OCI-LY3 (cell line): ENCODE data around the gene BAZ2B.
A peak's percentile ranks its signal among the peaks of the same experiment; 100 is the strongest.

Experiments used
- H2AFZ ChIP-seq: fragments of 200-600, 300-600 bp; shearing (Covaris generic); 2 replicates; pipeline ENCODE4 v1.6.0; 2014; ENCODE audit warnings: antibody characterized with exemption, low read depth, low read length
- H3K27ac ChIP-seq: fragments of 200-600, 300-600 bp; sonication (generic); 2 replicates; pipeline ENCODE4 v1.5.1; 2014; ENCODE audit warnings: mild to moderate bottlenecking, low read length, moderate library complexity, mixed read lengths
- H3K27me3 ChIP-seq: fragments of 200-600, 300-600 bp; sonication (generic); 2 replicates; pipeline ENCODE4 v1.6.1; 2014; ENCODE audit warnings: low read depth, low read length, mixed read lengths
- H3K36me3 ChIP-seq: fragments of 200-600, 300-600 bp; sonication (generic); replicated peaks from 2 replicates; pipeline ENCODE3; 2014; ENCODE audit warnings: low read depth, low read length, mixed read lengths
- H3K4me1 ChIP-seq: fragments of 300-600, 200-600 bp; sonication (generic); 2 replicates; pipeline ENCODE4 v1.6.1; 2014; ENCODE audit warnings: low read length, mixed read lengths
- H3K4me2 ChIP-seq: fragments of 200-600, 300-600 bp; sonication (generic); 2 replicates; pipeline ENCODE4 v1.6.1; 2014; ENCODE audit warnings: low read length, mixed read lengths
- H3K4me3 ChIP-seq: fragments of 300-600, 200-600 bp; sonication (generic); 2 replicates; pipeline ENCODE4 v1.5.1; 2014; ENCODE audit warnings: antibody characterized with exemption, mild to moderate bottlenecking, low read length, moderate library complexity
- H3K79me2 ChIP-seq: fragments of 300-600, 200-600 bp; shearing (Covaris generic); 2 replicates; pipeline ENCODE4 v1.6.1; 2014; ENCODE audit warnings: mild to moderate bottlenecking, low read length, mixed read lengths
- H3K9ac ChIP-seq: fragments of 300-600, 200-600 bp; shearing (Covaris generic); 2 replicates; pipeline ENCODE4 v1.6.0; 2014; ENCODE audit warnings: mild to moderate bottlenecking, low read length, moderate library complexity
- H3K9me3 ChIP-seq: fragments of 200-600, 300-600 bp; shearing (Covaris generic); 2 replicates; pipeline ENCODE4 v1.6.1; 2014; ENCODE audit warnings: low read length, mixed read lengths; ENCODE audit not compliant: insufficient read depth
- H4K20me1 ChIP-seq: fragments of 200-600, 300-600 bp; sonication (generic); 2 replicates; pipeline ENCODE4 v1.6.1; 2016; ENCODE audit warnings: low read length, mixed read lengths; ENCODE audit not compliant: insufficient read depth
- EZH2phosphoT487 ChIP-seq: fragments of 200-600 bp; shearing (Covaris generic); IDR thresholded peaks from 2 replicates; pipeline ENCODE4 v1.6.1; 2018; ENCODE audit warnings: antibody characterized with exemption, mixed run types, low read depth
- TF ChIP-seq, protein P1 (sequence below): fragments of 200-600, 300-600 bp; sonication (generic); IDR thresholded peaks from 2 replicates; pipeline ENCODE4 v1.5.1; 2014; ENCODE audit warnings: antibody characterized with exemption, low read length, low read depth

BAZ2B gene

DNA sequence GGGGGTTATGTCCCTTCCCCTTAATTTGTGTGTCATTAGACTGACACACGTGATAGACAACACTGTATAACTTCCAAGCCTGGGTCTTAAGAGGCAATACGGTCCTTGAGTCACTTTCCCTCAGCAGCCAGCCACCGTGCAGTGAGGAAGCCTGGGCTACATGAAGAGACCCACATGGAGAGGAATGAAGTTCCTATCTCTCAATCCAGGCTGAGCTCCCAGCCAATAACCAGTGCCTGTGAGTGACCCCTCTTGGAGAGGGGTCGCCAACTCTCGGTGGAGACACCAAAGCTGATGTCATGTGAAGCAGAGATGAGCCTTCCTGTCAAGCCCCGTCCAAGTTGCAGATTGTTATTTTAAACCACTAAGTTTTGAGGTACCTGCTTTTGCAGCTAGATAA is 324.2 kb downstream of the BAZ2B start:
- TF ChIP-seq, protein P1, sequence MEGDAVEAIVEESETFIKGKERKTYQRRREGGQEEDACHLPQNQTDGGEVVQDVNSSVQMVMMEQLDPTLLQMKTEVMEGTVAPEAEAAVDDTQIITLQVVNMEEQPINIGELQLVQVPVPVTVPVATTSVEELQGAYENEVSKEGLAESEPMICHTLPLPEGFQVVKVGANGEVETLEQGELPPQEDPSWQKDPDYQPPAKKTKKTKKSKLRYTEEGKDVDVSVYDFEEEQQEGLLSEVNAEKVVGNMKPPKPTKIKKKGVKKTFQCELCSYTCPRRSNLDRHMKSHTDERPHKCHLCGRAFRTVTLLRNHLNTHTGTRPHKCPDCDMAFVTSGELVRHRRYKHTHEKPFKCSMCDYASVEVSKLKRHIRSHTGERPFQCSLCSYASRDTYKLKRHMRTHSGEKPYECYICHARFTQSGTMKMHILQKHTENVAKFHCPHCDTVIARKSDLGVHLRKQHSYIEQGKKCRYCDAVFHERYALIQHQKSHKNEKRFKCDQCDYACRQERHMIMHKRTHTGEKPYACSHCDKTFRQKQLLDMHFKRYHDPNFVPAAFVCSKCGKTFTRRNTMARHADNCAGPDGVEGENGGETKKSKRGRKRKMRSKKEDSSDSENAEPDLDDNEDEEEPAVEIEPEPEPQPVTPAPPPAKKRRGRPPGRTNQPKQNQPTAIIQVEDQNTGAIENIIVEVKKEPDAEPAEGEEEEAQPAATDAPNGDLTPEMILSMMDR = no peak
- H3K4me3 ChIP-seq = no peak overlapping the region
- H3K9me3 ChIP-seq = no peaks in the 10 kb centered on the region
- peaks cover 5% of the 10 kb centered on the region; the same call in 1 of the 2 replicates for H3K4me1 ChIP-seq
- H2AFZ ChIP-seq = no peak overlapping the region; the same call in 1 of the 2 replicates
- no peaks in the 10 kb centered on the region for H3K36me3 ChIP-seq
- no peaks in the 10 kb centered on the region for H3K27me3 ChIP-seq
- no peak overlapping the region for H3K27ac ChIP-seq
- H3K9ac ChIP-seq = no peak overlapping the region
- no peaks in the 10 kb centered on the region for H4K20me1 ChIP-seq
- H3K79me2 ChIP-seq = no peaks in the 10 kb centered on the region
- H3K4me2 ChIP-seq = no peak overlapping the region

- no peak overlapping the region for H2AFZ ChIP-seq
- no peak overlapping the region for H3K9ac ChIP-seq
- H3K4me1 ChIP-seq = peaks cover 11% of the 10 kb centered on the region
- H3K9me3 ChIP-seq = no peaks in the 10 kb centered on the region
- H3K79me2 ChIP-seq = peaks cover 7% of the 10 kb centered on the region
- H3K4me3 ChIP-seq = no peak overlapping the region
- no peaks in the 10 kb centered on the region for H3K27me3 ChIP-seq
- H3K36me3 ChIP-seq = no peaks in the 10 kb centered on the region
- no peak overlapping the region for H3K4me2 ChIP-seq
- TF ChIP-seq, protein P1 = no peak
- TF ChIP-seq EZH2phosphoT487 = no peak
- no peak overlapping the region for H3K27ac ChIP-seq
- no peaks in the 10 kb centered on the region for H4K20me1 ChIP-seq
Measured at GRCh38 chr2:159290289-159290907, 325.9 kb downstream of the BAZ2B start.

GRCh38 chr2:159287733-159288132 is 328.6 kb downstream of the BAZ2B start:
- H3K4me1 ChIP-seq = peaks cover 11% of the 10 kb centered on the region
- H3K27ac ChIP-seq = no peak overlapping the region
- H3K9ac ChIP-seq = no peak overlapping the region
- TF ChIP-seq EZH2phosphoT487 = no peak
- TF ChIP-seq, protein P1 = no peak
- no peak overlapping the region for H3K4me3 ChIP-seq
- H4K20me1 ChIP-seq = no peaks in the 10 kb centered on the region
- peak overlapping the region; percentile 74; the same call in 1 of the 2 replicates for H3K4me2 ChIP-seq
- H3K36me3 ChIP-seq = no peaks in the 10 kb centered on the region
- H2AFZ ChIP-seq = no peak overlapping the region
- peaks cover 7% of the 10 kb centered on the region for H3K79me2 ChIP-seq
- H3K27me3 ChIP-seq = no peaks in the 10 kb centered on the region
- no peaks in the 10 kb centered on the region for H3K9me3 ChIP-seq

DNA sequence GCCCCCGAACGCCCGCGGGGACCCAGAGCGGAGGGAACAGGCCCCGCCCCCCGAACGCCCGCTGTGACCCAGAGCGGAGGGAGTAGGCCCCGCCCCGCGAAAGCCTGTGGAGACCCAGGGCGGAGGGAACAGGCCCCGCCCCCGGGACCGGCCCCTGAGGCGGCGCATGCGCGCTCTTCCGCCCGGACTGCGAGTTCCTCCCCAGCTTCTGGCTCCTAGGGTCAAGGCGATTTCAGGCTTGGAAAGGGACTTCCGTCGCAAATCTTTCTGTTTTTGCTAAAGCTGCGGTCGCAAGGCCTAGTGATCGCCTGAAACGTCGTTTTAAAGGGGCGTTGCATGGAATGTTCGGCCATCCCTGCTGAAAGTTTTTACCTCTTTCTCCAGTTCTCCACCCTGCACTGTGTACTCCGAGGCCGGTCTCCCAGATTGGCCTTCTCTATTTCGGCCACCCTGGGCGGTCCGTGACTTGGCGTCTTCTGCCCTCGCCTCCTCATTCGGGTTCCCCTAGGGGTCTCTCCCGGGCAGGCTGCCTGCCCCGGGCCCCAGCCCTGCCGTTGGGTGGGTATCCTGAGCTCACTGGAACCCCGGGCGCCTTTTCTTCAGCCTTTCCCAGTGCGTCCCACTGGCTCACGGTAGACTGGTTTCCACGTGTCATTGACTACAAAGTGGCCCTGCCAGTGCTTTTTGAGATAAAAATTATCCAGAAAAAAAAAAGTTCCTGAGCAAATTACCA is 329.5 kb downstream of the BAZ2B start:
- no peaks in the 10 kb centered on the region for H4K20me1 ChIP-seq
- peaks cover 7% of the 10 kb centered on the region for H3K79me2 ChIP-seq
- H2AFZ ChIP-seq = peak overlapping the region; percentile 88
- H3K4me2 ChIP-seq = peak overlapping the region; percentile 74
- peaks cover 11% of the 10 kb centered on the region for H3K4me1 ChIP-seq
- no peaks in the 10 kb centered on the region for H3K9me3 ChIP-seq
- H3K9ac ChIP-seq = peak overlapping the region; percentile 75
- H3K27ac ChIP-seq = no peak overlapping the region
- H3K36me3 ChIP-seq = no peaks in the 10 kb centered on the region
- no peaks in the 10 kb centered on the region for H3K27me3 ChIP-seq
- TF ChIP-seq, protein P1 = no peak
- TF ChIP-seq EZH2phosphoT487 = no peak
- peak overlapping the region; percentile 87 for H3K4me3 ChIP-seq
